GM12878 (cell line): ENCODE results near the gene B3GALT4.

Experiments used
- CTCF ChIP-seq, 3 experiments: IDR thresholded peaks in 2 of 3; conservative IDR thresholded peaks in 1 of 3; 2 replicates each; pipeline ENCODE4 v1.5.1; 2011; ENCODE audit warnings: low read depth in 3 of 3, low read length in 3 of 3, mild to moderate bottlenecking in 3 of 3, control low read depth in 2 of 3, moderate library complexity in 2 of 3, inconsistent platforms in 1 of 3, mixed read lengths in 1 of 3; ENCODE audit not compliant: control insufficient read depth in 2 of 3, insufficient read depth in 1 of 3; ENCODE audit errors: extremely low read depth in 1 of 3
- ESRRA ChIP-seq: IDR thresholded peaks from 2 replicates; pipeline ENCODE4 v1.6.1; 2012; ENCODE audit warnings: mild to moderate bottlenecking, low read length, improper control_type of control experiment
- NFIC ChIP-seq: IDR thresholded peaks from 2 replicates; pipeline ENCODE4 v1.6.1; 2012; ENCODE audit warnings: low read depth, mild to moderate bottlenecking, inconsistent platforms, low read length, moderate library complexity
- POLR2A ChIP-seq: IDR thresholded peaks from 2 replicates; pipeline ENCODE4 v1.6.1; 2011; ENCODE audit warnings: low read depth, mild to moderate bottlenecking, low read length
- RBBP5 ChIP-seq: fragments of 200-600 bp; sonication (generic); conservative IDR thresholded peaks from 2 replicates; pipeline ENCODE4 v1.6.1; 2016
- SMAD5 ChIP-seq: IDR thresholded peaks from 2 replicates; pipeline ENCODE4 v1.6.1; 2016; ENCODE audit warnings: antibody characterized with exemption, low read depth
- ZBTB40 ChIP-seq: fragments of 450-650 bp; IDR thresholded peaks from 2 replicates; pipeline ENCODE4 v1.6.1; 2016; ENCODE audit warnings: mild to moderate bottlenecking, moderate library complexity, borderline replicate concordance

GRCh38 chr6:33314943-33315792 is 38.2 kb downstream of the B3GALT4 start:
- TF ChIP-seq SMAD5 = no peak
- TF ChIP-seq CTCF (IDR thresholded peaks at IDR 0.05 in 2 of 3, conservative IDR thresholded peaks at IDR 0.05 in 1 of 3; ENCODE audit: control insufficient read depth in 2 of 3, extremely low read depth in 1 of 3, insufficient read depth in 1 of 3, low read depth in 3 of 3, low read length in 3 of 3) = no peak
- no peak for TF ChIP-seq NFIC
- TF ChIP-seq ESRRA = no peak
- no peak for TF ChIP-seq ZBTB40
- no peak for TF ChIP-seq RBBP5
- no peak for TF ChIP-seq POLR2A
